SK-N-SH treated with all-trans-retinoic acid at 6 μM for 48 hours (cell line): ENCODE data around the gene LSAMP.
"Not testable (repeated sequence)": the region's sequence is repeated elsewhere in the genome, so short reads cannot be mapped to it uniquely, and the experiment has no call there.

Experiments used
- BACH2 ChIP-seq: fragments of 250-450 bp; sonication (Bioruptor Pico); IDR thresholded peaks from 2 replicates; pipeline ENCODE4 v1.9.0; 2021; ENCODE audit warnings: mild to moderate bottlenecking, borderline replicate concordance
- CREB5 ChIP-seq: fragments of 250-450 bp; sonication (Bioruptor Pico); IDR thresholded peaks from 2 replicates; pipeline ENCODE4 v1.5.1; 2020; ENCODE audit warnings: low read depth, mild to moderate bottlenecking, moderate library complexity
- CSDC2 ChIP-seq: fragments of 250-450 bp; sonication (Bioruptor Pico); IDR thresholded peaks from 2 replicates; pipeline ENCODE4 v1.5.0; 2020; ENCODE audit warnings: mild to moderate bottlenecking, moderate library complexity
- PATZ1 ChIP-seq: fragments of 250-450 bp; sonication (Bioruptor Pico); IDR thresholded peaks from 2 replicates; pipeline ENCODE4 v1.8.0; 2020; ENCODE audit warnings: mild to moderate bottlenecking, moderate library complexity, borderline replicate concordance
- PPARA ChIP-seq: fragments of 250-450 bp; sonication (Bioruptor Pico); IDR thresholded peaks from 2 replicates; pipeline ENCODE4 v1.5.0; 2020; ENCODE audit warnings: mild to moderate bottlenecking, borderline replicate concordance
- SNAI2 ChIP-seq: fragments of 250-450 bp; sonication (Bioruptor Pico); IDR thresholded peaks from 2 replicates; pipeline ENCODE4 v1.5.0; 2020; ENCODE audit warnings: mild to moderate bottlenecking, moderate library complexity
- ZNF565 ChIP-seq: fragments of 450-650 bp; formaldehyde crosslinking; conservative IDR thresholded peaks from 2 replicates; pipeline ENCODE4 v1.5.0; 2020; ENCODE audit warnings: low read depth, mild to moderate bottlenecking, moderate library complexity

GRCh38 chr3:115791271-115792153, 653.8 kb downstream of the LSAMP start:
- not testable (repeated sequence) for TF ChIP-seq PPARA (CRISPR knock-in tag); PATZ1 (CRISPR knock-in tag); CREB5 (CRISPR knock-in tag); CSDC2 (CRISPR knock-in tag); ZNF565; BACH2 (CRISPR knock-in tag); SNAI2
